Measurements from ENCODE around the gene CAMK2A.

- TF ChIP-seq CTCF (IDR thresholded peaks at IDR 0.05; ENCODE audit: poor library complexity) (no peak), EZH2 (IDR thresholded peaks at IDR 0.05; ENCODE audit: borderline replicate concordance) (no peak)
Observed at GRCh38 chr5:150305557-150305956, 16.0 kb upstream of the CAMK2A start.
